GM12878 (cell line): ENCODE data around the gene NEK1. TPM values are rescaled to one million over a fixed set of nuclear protein-coding genes. Genes with fewer than 3 reads are reported as not detected.

ENCODE experiments used
- ATF7 ChIP-seq: fragments of 450-650 bp; IDR thresholded peaks from 2 replicates; pipeline ENCODE4 v1.6.1; 2016; ENCODE audit warnings: low read depth, mild to moderate bottlenecking
- CBX3 ChIP-seq: fragments of 200-600 bp; sonication (generic); IDR thresholded peaks from 2 replicates; pipeline ENCODE4 v1.6.1; 2016; ENCODE audit warnings: low read depth, borderline replicate concordance
- CREB1 ChIP-seq: IDR thresholded peaks from 2 replicates; pipeline ENCODE4 v1.6.1; 2012; ENCODE audit warnings: low read depth, mild to moderate bottlenecking, inconsistent platforms
- EED ChIP-seq: sonication (generic); IDR thresholded peaks from 2 replicates; pipeline ENCODE4 v1.6.1; 2016; ENCODE audit warnings: antibody characterized with exemption, low read depth
- EGR1 ChIP-seq, 2 experiments: IDR thresholded peaks; 1 replicate in 1 of 2; 2 replicates in 1 of 2; pipeline ENCODE4 v1.6.1; 2011 to 2012; ENCODE audit warnings: low read depth in 2 of 2, low read length in 2 of 2, borderline replicate concordance in 1 of 2, mild to moderate bottlenecking in 1 of 2, moderate library complexity in 1 of 2
- GATAD2B ChIP-seq: fragments of 450-650 bp; conservative IDR thresholded peaks from 2 replicates; pipeline ENCODE4 v1.6.1; 2017; ENCODE audit warnings: low read depth, mild to moderate bottlenecking, moderate library complexity
- HSF1 ChIP-seq: fragments of 150-350 bp; IDR thresholded peaks from 2 replicates; pipeline ENCODE4 v1.6.1; 2014; ENCODE audit warnings: mild to moderate bottlenecking, low read depth, low read length
- JUNB ChIP-seq: IDR thresholded peaks from 2 replicates; pipeline ENCODE4 v1.6.1; 2016; ENCODE audit warnings: antibody characterized with exemption, mild to moderate bottlenecking
- MLLT1 ChIP-seq: fragments of 450-650 bp; IDR thresholded peaks from 2 replicates; pipeline ENCODE4 v1.6.1; 2016; ENCODE audit warnings: mild to moderate bottlenecking
- MTA2 ChIP-seq: fragments of 450-650 bp; IDR thresholded peaks from 2 replicates; pipeline ENCODE4 v1.6.1; 2016; ENCODE audit warnings: low read depth, mild to moderate bottlenecking, moderate library complexity
- SIN3A ChIP-seq: IDR thresholded peaks from 2 replicates; pipeline ENCODE4 v1.6.1; 2012; ENCODE audit warnings: low read depth, low read length, improper control_type of control experiment
- SKIL ChIP-seq: fragments of 450-650 bp; IDR thresholded peaks from 2 replicates; pipeline ENCODE4 v1.6.1; 2017; ENCODE audit warnings: mild to moderate bottlenecking, low read depth, inconsistent platforms; ENCODE audit not compliant: poor library complexity, severe bottlenecking
- STAT1 ChIP-seq: fragments of 450-650 bp; conservative IDR thresholded peaks from 2 replicates; pipeline ENCODE4 v1.6.1; 2014; ENCODE audit warnings: antibody characterized with exemption, mild to moderate bottlenecking
- WRNIP1 ChIP-seq: IDR thresholded peaks from 2 replicates; pipeline ENCODE4 v1.6.1; 2011; ENCODE audit warnings: low read depth, low read length, improper control_type of control experiment, borderline replicate concordance
- YBX1 ChIP-seq: fragments of 450-650 bp; IDR thresholded peaks from 2 replicates; pipeline ENCODE4 v1.6.1; 2016; ENCODE audit warnings: antibody characterized with exemption
- ZBTB11 ChIP-seq: fragments of 450-650 bp; formaldehyde crosslinking; IDR thresholded peaks from 2 replicates; pipeline ENCODE4 v1.5.0; 2022; ENCODE audit warnings: mild to moderate bottlenecking, missing genetic modification characterization
- polyA plus RNA-seq, 11 experiments: library from polyadenylated mRNA; depleted of rRNA in 4 of 11; unstranded in 6 of 11; stranded (reverse) in 5 of 11; fragments of >200 nt; fragmentation: Nextera tagmentation in 4 of 11; fragmentation: Illumina TruSeq in 1 of 11; extraction: Ambion mirVana in 4 of 11; extraction: Trizol in 1 of 11; gene quantifications; 1 replicate in 1 of 11; 2 replicates in 10 of 11; pipeline versions ENCODE4 v1.2.1 to v1.2.3, GENCODE V29; 2011 to 2016; ENCODE audit warnings: inconsistent platforms in 2 of 11, missing spikeins in 2 of 11, low read depth in 1 of 11
- total RNA-seq, 4 experiments: library from RNA; depleted of rRNA in 3 of 4; stranded (reverse); fragments of >200 nt in 3 of 4; fragmentation: Illumina TruSeq in 1 of 4; extraction: Trizol in 1 of 4; gene quantifications; 2 replicates each; pipeline versions ENCODE4 v1.2.1 to v1.2.3, GENCODE V29; 2013 to 2021
- TF ChIP-seq, protein P1 (sequence below): fragments of 450-650 bp; formaldehyde crosslinking; IDR thresholded peaks from 2 replicates; pipeline ENCODE4 v1.4.0; 2022; ENCODE audit warnings: mild to moderate bottlenecking, moderate library complexity

Gene NEK1
- total and polyA plus RNA-seq, 10 of the 15 experiments (the other 5 are each of a cell fraction or from before 2014, with no cell fraction given), result 4.9 to 16.1 (median 7.5) TPM

- TF ChIP-seq ZBTB11 (CRISPR knock-in tag) (no peak), HSF1 (no peak), MLLT1 (peak; percentile 54; the same call in 1 of the 2 replicates), WRNIP1 (no peak), SKIL (no peak), YBX1 (no peak), EED (no peak), CBX3 (no peak), CREB1 (peak; percentile 93), STAT1 (no peak), EGR1 (IDR thresholded peaks at IDR 0.05; ENCODE audit: borderline replicate concordance in 1 of 2, low read depth in 2 of 2, low read length in 2 of 2) (no peak), MTA2 (no peak), ATF7 (peak; percentile 99), SIN3A (0 out of 2 replicates have a peak, but pooled peaks have one; percentile 43), GATAD2B (no peak), JUNB (peak; percentile 59)
- TF ChIP-seq, protein P1, sequence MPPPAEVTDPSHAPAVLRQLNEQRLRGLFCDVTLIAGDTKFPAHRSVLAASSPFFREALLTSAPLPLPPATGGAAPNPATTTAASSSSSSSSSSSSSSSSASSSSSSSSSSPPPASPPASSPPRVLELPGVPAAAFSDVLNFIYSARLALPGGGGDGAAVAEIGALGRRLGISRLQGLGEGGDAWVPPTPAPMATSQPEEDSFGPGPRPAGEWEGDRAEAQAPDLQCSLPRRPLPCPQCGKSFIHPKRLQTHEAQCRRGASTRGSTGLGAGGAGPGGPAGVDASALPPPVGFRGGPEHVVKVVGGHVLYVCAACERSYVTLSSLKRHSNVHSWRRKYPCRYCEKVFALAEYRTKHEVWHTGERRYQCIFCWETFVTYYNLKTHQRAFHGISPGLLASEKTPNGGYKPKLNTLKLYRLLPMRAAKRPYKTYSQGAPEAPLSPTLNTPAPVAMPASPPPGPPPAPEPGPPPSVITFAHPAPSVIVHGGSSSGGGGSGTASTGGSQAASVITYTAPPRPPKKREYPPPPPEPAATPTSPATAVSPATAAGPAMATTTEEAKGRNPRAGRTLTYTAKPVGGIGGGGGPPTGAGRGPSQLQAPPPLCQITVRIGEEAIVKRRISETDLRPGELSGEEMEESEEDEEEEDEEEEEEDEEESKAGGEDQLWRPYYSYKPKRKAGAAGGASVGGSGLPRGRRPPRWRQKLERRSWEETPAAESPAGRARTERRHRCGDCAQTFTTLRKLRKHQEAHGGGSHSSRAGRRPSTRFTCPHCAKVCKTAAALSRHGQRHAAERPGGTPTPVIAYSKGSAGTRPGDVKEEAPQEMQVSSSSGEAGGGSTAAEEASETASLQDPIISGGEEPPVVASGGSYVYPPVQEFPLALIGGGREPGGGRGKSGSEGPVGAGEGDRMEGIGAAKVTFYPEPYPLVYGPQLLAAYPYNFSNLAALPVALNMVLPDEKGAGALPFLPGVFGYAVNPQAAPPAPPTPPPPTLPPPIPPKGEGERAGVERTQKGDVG (CRISPR knock-in tag), result no peak
These were observed 47.6 kb upstream of the NEK1 start (continued) for GRCh38 chr4:169659716-169660670.
